Fibroblast of mammary gland (primary cell): ENCODE data around the gene SRSF6.
"Not testable (repeated sequence)": the region's sequence is repeated elsewhere in the genome, so short reads cannot be mapped to it uniquely, and the experiment has no call there.

ENCODE experiments used
- DNase-seq: peaks from one replicate; pipeline ENCODE4 v3.0.0-alpha.2; 2010; ENCODE audit warnings: low read depth
- H3K4me3 ChIP-seq: 2 replicates; pipeline ENCODE4 v1.5.1; 2011; ENCODE audit warnings: low read depth, mild to moderate bottlenecking, low read length, moderate library complexity; ENCODE audit not compliant: control insufficient read depth
- TF ChIP-seq, protein P1 (sequence below): conservative IDR thresholded peaks from 2 replicates; pipeline ENCODE4 v1.5.1; 2011; ENCODE audit warnings: low read depth, low read length, inconsistent platforms; ENCODE audit not compliant: control insufficient read depth, insufficient read depth

The SRSF6 gene

GRCh38 chr20:43457640-43458421 lies at the start of gene SRSF6:
Gene SRSF6 (plus strand): TSS chr20:43457896. CDS start chr20:43458034, 138 bp downstream.
- TF ChIP-seq, protein P1, sequence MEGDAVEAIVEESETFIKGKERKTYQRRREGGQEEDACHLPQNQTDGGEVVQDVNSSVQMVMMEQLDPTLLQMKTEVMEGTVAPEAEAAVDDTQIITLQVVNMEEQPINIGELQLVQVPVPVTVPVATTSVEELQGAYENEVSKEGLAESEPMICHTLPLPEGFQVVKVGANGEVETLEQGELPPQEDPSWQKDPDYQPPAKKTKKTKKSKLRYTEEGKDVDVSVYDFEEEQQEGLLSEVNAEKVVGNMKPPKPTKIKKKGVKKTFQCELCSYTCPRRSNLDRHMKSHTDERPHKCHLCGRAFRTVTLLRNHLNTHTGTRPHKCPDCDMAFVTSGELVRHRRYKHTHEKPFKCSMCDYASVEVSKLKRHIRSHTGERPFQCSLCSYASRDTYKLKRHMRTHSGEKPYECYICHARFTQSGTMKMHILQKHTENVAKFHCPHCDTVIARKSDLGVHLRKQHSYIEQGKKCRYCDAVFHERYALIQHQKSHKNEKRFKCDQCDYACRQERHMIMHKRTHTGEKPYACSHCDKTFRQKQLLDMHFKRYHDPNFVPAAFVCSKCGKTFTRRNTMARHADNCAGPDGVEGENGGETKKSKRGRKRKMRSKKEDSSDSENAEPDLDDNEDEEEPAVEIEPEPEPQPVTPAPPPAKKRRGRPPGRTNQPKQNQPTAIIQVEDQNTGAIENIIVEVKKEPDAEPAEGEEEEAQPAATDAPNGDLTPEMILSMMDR, result no peak
- peak; percentile 86 for DNase-seq
- H3K4me3 ChIP-seq, result peak within 1 kb of the TSS; percentile 89

DNA sequence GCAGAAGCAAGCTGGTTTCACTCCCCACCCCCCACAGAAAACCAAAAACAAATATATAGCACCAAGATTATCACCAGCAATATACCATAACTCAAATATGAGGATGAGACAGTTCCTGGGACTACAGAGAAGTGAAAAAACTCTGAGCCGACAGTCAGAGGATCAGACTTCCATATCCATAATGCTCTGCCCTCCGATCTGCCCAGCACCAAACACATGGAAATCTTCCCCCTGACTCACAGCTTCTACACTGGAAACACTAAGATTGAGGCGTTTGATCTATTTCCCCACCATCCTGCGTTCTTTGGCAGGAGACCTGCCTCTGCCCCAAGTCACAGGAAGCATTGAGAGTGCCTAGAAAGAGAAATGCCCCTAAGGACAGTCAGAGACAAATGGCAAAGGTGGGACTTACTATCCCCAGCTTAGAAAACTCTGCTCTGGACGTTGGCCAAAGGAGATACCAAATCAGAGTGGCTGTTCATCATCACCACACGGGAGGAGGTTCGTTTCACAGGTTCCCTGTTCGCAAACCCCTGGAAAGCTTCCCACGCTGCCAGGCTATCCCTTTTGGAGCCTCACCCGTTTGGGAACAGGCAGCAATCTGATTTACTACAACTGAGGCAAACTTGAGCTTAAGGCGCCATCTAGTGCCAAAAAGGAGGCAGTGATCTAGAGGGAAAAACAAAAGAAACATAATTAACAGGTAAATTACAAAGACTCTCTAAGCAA lies 48.7 kb upstream of the SRSF6 start:
- H3K4me3 ChIP-seq, result no peak overlapping the region
- TF ChIP-seq, protein P1, result peak; percentile 79
- peak; percentile 53 for DNase-seq

DNA sequence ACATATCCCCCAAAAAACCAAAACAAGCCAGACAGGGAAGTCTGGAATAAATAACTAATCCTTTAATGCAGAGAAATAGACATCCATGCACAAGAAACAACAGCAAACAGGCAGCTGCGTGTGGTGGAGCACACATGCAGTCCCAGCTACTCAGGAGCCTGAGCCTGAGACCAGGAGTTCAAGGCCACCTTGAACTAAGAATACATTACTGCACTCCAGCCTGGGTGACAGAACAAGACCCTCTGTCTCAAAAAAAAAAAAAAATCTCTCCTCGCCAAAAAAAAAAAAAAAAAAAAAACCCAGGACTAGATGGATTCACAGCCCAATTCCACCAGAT lies 48.2 kb upstream of the SRSF6 start:
- no peak overlapping the region for H3K4me3 ChIP-seq
- TF ChIP-seq, protein P1, result no peak
- no peak for DNase-seq

GRCh38 chr20:43415661-43416430 lies 41.9 kb upstream of the SRSF6 start:
- DNase-seq, result no peak
- H3K4me3 ChIP-seq, result no peak overlapping the region
- TF ChIP-seq, protein P1, result no peak

GRCh38 chr20:43416591-43417228 lies 41.0 kb upstream of the SRSF6 start:
- TF ChIP-seq, protein P1, result no peak
- H3K4me3 ChIP-seq, result no peak overlapping the region
- no peak for DNase-seq

GRCh38 chr20:43420192-43420591 lies 37.5 kb upstream of the SRSF6 start:
- TF ChIP-seq, protein P1, result no peak
- no peak for DNase-seq
- H3K4me3 ChIP-seq, result no peak overlapping the region

- not testable (repeated sequence) for H3K4me3 ChIP-seq, DNase-seq
These were observed 36.8 kb upstream of the SRSF6 start for GRCh38 chr20:43420913-43421312.
